Uterus (tissue), 2 donors: ENCODE measurements around the gene ABCC8.

ENCODE experiments used
- CTCF ChIP-seq, 4 experiments: fragments of 200-600 bp in 2 of 4; fragments of 450-650 bp in 2 of 4; sonication (generic) in 2 of 4; IDR thresholded peaks; one replicate each; pipeline ENCODE4 v1.5.1; 2016 to 2019; ENCODE audit warnings: antibody characterized with exemption in 4 of 4, mild to moderate bottlenecking in 2 of 4, moderate library complexity in 1 of 4
- POLR2A ChIP-seq, 2 donors: fragments of 450-650 bp; IDR thresholded peaks; one replicate each; pipeline ENCODE4 v1.6.1; 2016; ENCODE audit warnings: antibody characterized with exemption in 2 of 2, mild to moderate bottlenecking in 1 of 2, moderate library complexity in 1 of 2

DNA sequence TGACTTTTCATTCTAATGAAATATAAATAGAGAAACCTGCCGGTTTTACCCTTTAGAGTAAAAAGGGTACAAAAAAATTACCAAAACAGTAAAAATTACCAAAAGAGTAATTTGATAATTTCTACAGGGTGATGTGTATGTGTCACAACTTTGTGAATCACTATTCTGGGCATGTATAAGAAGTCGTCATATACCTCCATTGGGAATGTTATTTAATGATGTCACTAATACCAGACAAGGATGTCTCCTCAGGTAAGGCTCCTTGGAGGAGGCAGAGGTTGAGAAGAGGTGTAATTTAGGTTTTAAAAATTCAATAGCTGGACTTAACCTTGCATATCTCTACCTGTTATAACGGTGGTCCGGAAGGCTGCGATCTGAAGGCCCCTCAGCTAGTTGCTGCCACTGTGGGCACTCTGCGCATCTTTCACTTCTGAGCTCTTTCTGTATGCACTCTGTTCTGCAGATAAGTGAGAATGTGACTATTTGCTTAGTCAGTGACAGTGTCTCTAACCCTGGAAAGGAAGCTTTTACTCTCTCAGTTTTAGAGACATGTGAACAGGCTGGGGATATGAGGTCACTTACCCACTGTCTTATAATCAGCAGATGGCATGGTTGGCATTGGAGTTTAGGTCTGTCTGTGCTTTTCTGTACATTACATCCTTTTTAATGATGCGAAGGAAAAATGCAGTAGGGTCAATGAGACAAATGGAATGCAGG, 126.0 kb downstream of the ABCC8 start:
- no peak for TF ChIP-seq CTCF (IDR thresholded peaks at IDR 0.05)
- no peak for TF ChIP-seq POLR2A (IDR thresholded peaks at IDR 0.05)
